OCI-LY1 (cell line): ENCODE data around the gene RBM20.

Experiments
- H2AFZ ChIP-seq: fragments of 200-600 bp; sonication (generic), shearing (Covaris generic); 2 replicates; pipeline ENCODE4 v1.6.0; 2014; ENCODE audit warnings: antibody characterized with exemption, mild to moderate bottlenecking, low read length
- H3F3A ChIP-seq: fragments of 200-600 bp; sonication (generic), shearing (Covaris generic); 2 replicates; pipeline ENCODE4 v1.6.0; 2014; ENCODE audit warnings: mild to moderate bottlenecking, antibody characterized with exemption, low read length, moderate library complexity; ENCODE audit not compliant: insufficient read depth
- H3K27ac ChIP-seq: fragments of 200-600 bp; sonication (generic); 2 replicates; pipeline ENCODE4 v1.5.1; 2014; ENCODE audit warnings: low read length, mixed run types, mild to moderate bottlenecking, low read depth; ENCODE audit not compliant: poor library complexity, severe bottlenecking
- H3K27me3 ChIP-seq: fragments of 200-600 bp; sonication (generic); 2 replicates; pipeline ENCODE4 v1.6.0; 2014; ENCODE audit warnings: antibody characterized with exemption, mild to moderate bottlenecking, low read length, moderate library complexity; ENCODE audit not compliant: insufficient read depth
- H3K36me3 ChIP-seq: fragments of 200-600 bp; sonication (generic); 2 replicates; pipeline ENCODE4 v1.6.1; 2014; ENCODE audit warnings: mild to moderate bottlenecking, antibody characterized with exemption, low read length, moderate library complexity, mixed read lengths; ENCODE audit not compliant: insufficient read depth
- H3K4me1 ChIP-seq: fragments of 200-600 bp; sonication (generic); 2 replicates; pipeline ENCODE4 v1.5.1; 2014; ENCODE audit warnings: mild to moderate bottlenecking, low read length, moderate library complexity; ENCODE audit not compliant: insufficient read depth, severe bottlenecking
- H3K4me2 ChIP-seq: fragments of 200-600 bp; sonication (generic), shearing (Covaris generic); 2 replicates; pipeline ENCODE4 v1.6.1; 2014; ENCODE audit warnings: low read length
- H3K4me3 ChIP-seq: fragments of 200-600 bp; sonication (generic); 2 replicates; pipeline ENCODE4 v1.5.1; 2014; ENCODE audit warnings: low read length, low read depth, mild to moderate bottlenecking, mixed read lengths; ENCODE audit not compliant: poor library complexity, severe bottlenecking
- H3K79me2 ChIP-seq: fragments of 200-600 bp; shearing (Covaris generic); 2 replicates; pipeline ENCODE4 v1.6.1; 2016; ENCODE audit warnings: mixed run types, low read length, mixed read lengths; ENCODE audit not compliant: insufficient read depth
- H3K9ac ChIP-seq: fragments of 200-600 bp; sonication (generic), shearing (Covaris generic); 2 replicates; pipeline ENCODE4 v1.6.1; 2014; ENCODE audit warnings: mild to moderate bottlenecking, low read length, mixed read lengths
- H3K9me2 ChIP-seq: fragments of 200-600 bp; sonication (generic), shearing (Covaris generic); 2 replicates; pipeline ENCODE4 v1.6.1; 2014; ENCODE audit warnings: low read depth, mild to moderate bottlenecking, low read length, mixed read lengths
- H3K9me3 ChIP-seq: fragments of 200-600 bp; shearing (Covaris generic); 2 replicates; pipeline ENCODE4 v1.6.1; 2014; ENCODE audit warnings: low read length, mixed read lengths
- H4K20me1 ChIP-seq: fragments of 200-600 bp; sonication (generic), shearing (Covaris generic); 2 replicates; pipeline ENCODE4 v1.6.0; 2016; ENCODE audit warnings: mild to moderate bottlenecking, low read length; ENCODE audit not compliant: insufficient read depth
- CTCF ChIP-seq: fragments of 200-600 bp; sonication (generic), shearing (Covaris generic); IDR thresholded peaks from 2 replicates; pipeline ENCODE4 v1.5.1; 2017; ENCODE audit warnings: mild to moderate bottlenecking, antibody characterized with exemption, low read length, moderate library complexity, mixed read lengths
- EZH2 ChIP-seq: fragments of 200-600 bp; sonication (generic), shearing (Covaris generic); IDR thresholded peaks from 2 replicates; pipeline ENCODE4 v1.8.0; 2017; ENCODE audit warnings: borderline replicate concordance, mixed run types, mild to moderate bottlenecking, antibody characterized with exemption, low read length, moderate library complexity, mixed read lengths

The RBM20 gene

GRCh38 chr10:110883924-110884323 is 239.8 kb downstream of the RBM20 start:
- no peak overlapping the region for H3K9ac ChIP-seq
- no peak overlapping the region for H3K4me2 ChIP-seq
- H3K9me2 ChIP-seq, result no peaks in the 10 kb centered on the region
- peaks cover 30% of the 10 kb centered on the region for H3K4me1 ChIP-seq
- H3K4me3 ChIP-seq, result no peak overlapping the region
- H3K79me2 ChIP-seq, result no peaks in the 10 kb centered on the region; the same call in 1 of the 2 replicates
- no peak overlapping the region for H3K27ac ChIP-seq
- peaks cover 94% of the 10 kb centered on the region for H3K36me3 ChIP-seq
- H2AFZ ChIP-seq, result no peak overlapping the region
- H3K27me3 ChIP-seq, result no peaks in the 10 kb centered on the region
- no peak for TF ChIP-seq CTCF
- no peaks in the 10 kb centered on the region for H3F3A ChIP-seq
- H3K9me3 ChIP-seq, result no peaks in the 10 kb centered on the region
- no peaks in the 10 kb centered on the region for H4K20me1 ChIP-seq

- Histone ChIP-seq H3K4me1 (peaks cover 16% of the 10 kb centered on the region), H4K20me1 (no peaks in the 10 kb centered on the region), H3K27me3 (no peaks in the 10 kb centered on the region), H3K9ac (no peak overlapping the region), H2AFZ (no peak overlapping the region), H3K36me3 (peaks cover 94% of the 10 kb centered on the region), H3K9me3 (no peaks in the 10 kb centered on the region), H3K79me2 (no peaks in the 10 kb centered on the region), H3K9me2 (no peaks in the 10 kb centered on the region), H3K4me3 (no peak overlapping the region), H3F3A (0 out of 2 replicates have a peak, but pooled peaks cover 4% of the 10 kb centered on the region), H3K4me2 (no peak overlapping the region), H3K27ac (no peak overlapping the region)
- TF ChIP-seq CTCF, result no peak
- TF ChIP-seq EZH2, result no peak
Observed at GRCh38 chr10:110885932-110886674, 242.0 kb downstream of the RBM20 start.

- H3K27me3 ChIP-seq, result no peaks in the 10 kb centered on the region
- no peaks in the 10 kb centered on the region for H3K79me2 ChIP-seq
- 0 out of 2 replicates have a peak, but pooled peaks cover 4% of the 10 kb centered on the region for H3F3A ChIP-seq
- no peak overlapping the region for H2AFZ ChIP-seq
- no peak for TF ChIP-seq CTCF
- no peak for TF ChIP-seq EZH2
- peaks cover 94% of the 10 kb centered on the region for H3K36me3 ChIP-seq
- no peaks in the 10 kb centered on the region for H4K20me1 ChIP-seq
- H3K4me2 ChIP-seq, result no peak overlapping the region
- no peaks in the 10 kb centered on the region for H3K9me3 ChIP-seq
- no peak overlapping the region for H3K27ac ChIP-seq
- H3K4me3 ChIP-seq, result no peak overlapping the region
- H3K9me2 ChIP-seq, result no peaks in the 10 kb centered on the region
- no peak overlapping the region for H3K9ac ChIP-seq
- H3K4me1 ChIP-seq, result peaks cover 5% of the 10 kb centered on the region
Observed at GRCh38 chr10:110887560-110887959, 243.4 kb downstream of the RBM20 start.
